ENCODE results near the gene MFRP.

Gene MFRP

GRCh38 chr11:119377112-119377901 is 30.8 kb upstream of the MFRP start:
- DNase-seq, result no peak
- Mint-ChIP-seq H3K27me3 (peaks cover 41% of the 10 kb centered on the region), H3K9me3 (no peaks in the 10 kb centered on the region), H3K36me3 (no peaks in the 10 kb centered on the region), H3K4me1 (peaks cover 17% of the 10 kb centered on the region), H3K27ac (no peak overlapping the region), H3K4me3 (no peak overlapping the region)
- CTCF ChIA-PET, result interaction anchor here (1.4 to 17.7 kb wide), 5 partner anchors 9 to 39 kb away, joined by 4 to 184 read pairs (median 5); no protein-coding TSS in a partner anchor

DNA sequence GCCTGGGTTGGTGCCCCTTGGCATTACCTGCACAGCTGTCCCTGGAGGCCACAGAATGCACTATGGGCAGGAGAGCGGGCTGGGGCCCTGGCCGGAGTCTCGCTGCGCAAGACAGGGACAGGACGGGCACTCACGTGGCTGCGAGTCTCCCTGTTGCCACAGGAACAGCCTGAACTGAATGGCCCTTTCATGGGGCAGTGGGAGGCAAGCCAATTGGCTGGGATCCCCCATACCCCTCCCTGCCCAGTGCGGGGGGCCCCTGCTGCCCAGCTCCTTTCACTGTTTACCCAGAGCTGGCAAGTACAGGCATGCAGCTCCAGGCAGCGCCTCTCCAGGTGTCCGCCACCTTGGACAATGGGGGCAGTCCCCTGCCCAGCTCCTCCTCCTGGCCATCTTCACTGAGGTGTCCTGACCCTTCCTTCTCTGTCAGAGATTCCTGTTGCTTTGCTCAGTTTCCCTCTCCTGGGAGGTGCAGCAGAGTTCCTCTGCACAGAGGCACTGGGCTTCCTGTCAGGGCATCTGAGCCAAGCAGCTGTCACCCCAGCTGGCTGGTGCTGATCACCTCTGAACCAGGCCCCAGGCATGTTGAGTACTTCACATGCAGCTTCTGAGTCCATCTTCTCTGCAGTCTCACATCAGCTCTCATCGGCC is 29.8 kb upstream of the MFRP start:
- H3K27ac Mint-ChIP-seq, result no peak overlapping the region
- CTCF ChIA-PET, result interaction anchor here (1.2 to 17.7 kb wide), 8 partner anchors 8 to 38 kb away, joined by 3 to 184 read pairs (median 4); no protein-coding TSS in a partner anchor
- H3K4me3 Mint-ChIP-seq, result no peak overlapping the region
- no peaks in the 10 kb centered on the region for H3K9me3 Mint-ChIP-seq
- no peak for DNase-seq
- peaks cover 17% of the 10 kb centered on the region for H3K4me1 Mint-ChIP-seq
- no peaks in the 10 kb centered on the region for H3K36me3 Mint-ChIP-seq
- peaks cover 36% of the 10 kb centered on the region for H3K27me3 Mint-ChIP-seq

- Mint-ChIP-seq H3K27ac (no peak overlapping the region), H3K4me1 (peaks cover 10% of the 10 kb centered on the region), H3K27me3 (peaks cover 36% of the 10 kb centered on the region), H3K9me3 (no peaks in the 10 kb centered on the region), H3K4me3 (no peak overlapping the region), H3K36me3 (no peaks in the 10 kb centered on the region)
- CTCF ChIA-PET, result interaction anchor here (0.7 to 17.7 kb wide), 14 partner anchors 8 to 99 kb away, joined by 3 to 184 read pairs (median 4); no protein-coding TSS in a partner anchor
- DNase-seq, result no peak
Observed at GRCh38 chr11:119375337-119376196, 29.1 kb upstream of the MFRP start.

DNA sequence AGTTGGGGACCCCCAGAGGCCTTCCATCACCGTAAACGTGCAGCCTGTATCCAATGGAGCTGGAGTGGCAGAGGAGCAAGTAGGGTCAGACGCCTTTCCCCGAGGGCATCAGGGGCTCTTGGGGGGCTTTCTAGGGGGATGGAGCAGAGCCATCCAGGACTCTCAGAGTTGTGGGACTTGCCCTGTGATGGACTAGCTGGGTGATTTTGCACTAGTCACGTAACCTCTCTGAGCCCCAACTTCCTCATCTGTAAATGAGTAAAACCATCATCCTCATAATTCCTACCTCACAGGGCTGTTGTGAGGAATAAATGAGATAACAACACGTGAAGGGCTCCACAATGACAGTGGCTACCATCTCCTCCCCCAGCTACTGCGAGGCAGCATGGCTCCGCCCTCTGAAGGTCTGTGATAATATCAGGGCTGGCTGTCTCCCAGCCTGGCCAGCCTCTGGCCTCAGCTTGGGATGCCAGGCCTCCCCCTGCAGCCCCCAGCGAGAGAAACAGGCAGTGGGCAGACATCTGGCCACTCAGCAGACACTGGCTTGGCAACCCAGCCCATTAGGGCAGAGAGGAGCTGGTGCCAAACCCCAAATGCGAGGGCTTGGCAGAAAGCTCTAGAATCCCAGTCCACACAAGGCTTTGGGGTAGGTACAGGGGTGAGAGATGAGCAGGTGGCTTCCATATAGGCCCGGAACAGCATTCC is 28.3 kb upstream of the MFRP start:
- Mint-ChIP-seq H3K4me1 (peaks cover 9% of the 10 kb centered on the region), H3K27ac (no peak overlapping the region), H3K9me3 (no peaks in the 10 kb centered on the region), H3K36me3 (no peaks in the 10 kb centered on the region), H3K4me3 (no peak overlapping the region), H3K27me3 (peaks cover 37% of the 10 kb centered on the region)
- DNase-seq, result no peak
- CTCF ChIA-PET, result interaction anchor here (1.2 to 17.7 kb wide), 9 partner anchors 9 to 96 kb away, joined by 3 to 184 read pairs (median 6); no protein-coding TSS in a partner anchor

DNA sequence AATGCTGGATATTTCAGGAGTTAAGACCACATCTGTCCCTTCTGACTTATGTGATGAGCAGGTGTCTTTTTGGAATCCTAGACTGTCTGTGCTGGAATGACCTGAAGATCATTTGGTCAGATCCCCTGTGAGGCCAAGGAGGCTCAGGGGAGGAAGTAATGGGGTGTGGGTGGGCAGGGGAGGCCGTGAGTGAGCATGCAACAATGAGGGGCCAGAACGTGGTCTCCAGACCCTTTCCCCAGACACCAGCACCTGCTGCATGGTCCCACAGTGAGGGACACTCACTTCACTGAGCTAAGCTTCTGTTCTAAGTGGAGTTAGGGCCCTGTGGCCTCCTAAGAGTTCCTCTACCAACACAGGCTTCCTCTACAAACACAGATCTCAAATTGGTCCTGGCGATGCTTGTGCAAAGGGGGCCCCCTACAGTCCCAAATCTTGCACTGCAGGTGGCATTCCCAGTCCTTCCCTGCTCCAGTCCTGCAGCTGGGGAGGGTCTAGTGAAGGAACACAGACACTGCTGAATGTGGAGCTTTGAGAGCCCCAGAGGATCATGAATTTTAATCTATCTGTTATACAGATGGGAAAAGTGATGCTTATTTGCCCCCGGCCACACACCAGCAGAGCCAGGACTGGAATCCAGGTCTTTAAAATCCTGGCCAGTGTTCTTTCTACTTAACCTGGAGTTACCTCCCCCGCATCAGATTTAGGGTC is 27.6 kb upstream of the MFRP start:
- Mint-ChIP-seq H3K36me3 (no peaks in the 10 kb centered on the region), H3K4me1 (peaks cover 9% of the 10 kb centered on the region), H3K9me3 (no peaks in the 10 kb centered on the region), H3K27ac (no peak overlapping the region), H3K4me3 (no peak overlapping the region), H3K27me3 (peaks cover 37% of the 10 kb centered on the region)
- CTCF ChIA-PET, result interaction anchor here (1.2 to 17.7 kb wide), 10 partner anchors 9 to 97 kb away, joined by 3 to 184 read pairs (median 7); no protein-coding TSS in a partner anchor
- peak; percentile 63 for DNase-seq

DNA sequence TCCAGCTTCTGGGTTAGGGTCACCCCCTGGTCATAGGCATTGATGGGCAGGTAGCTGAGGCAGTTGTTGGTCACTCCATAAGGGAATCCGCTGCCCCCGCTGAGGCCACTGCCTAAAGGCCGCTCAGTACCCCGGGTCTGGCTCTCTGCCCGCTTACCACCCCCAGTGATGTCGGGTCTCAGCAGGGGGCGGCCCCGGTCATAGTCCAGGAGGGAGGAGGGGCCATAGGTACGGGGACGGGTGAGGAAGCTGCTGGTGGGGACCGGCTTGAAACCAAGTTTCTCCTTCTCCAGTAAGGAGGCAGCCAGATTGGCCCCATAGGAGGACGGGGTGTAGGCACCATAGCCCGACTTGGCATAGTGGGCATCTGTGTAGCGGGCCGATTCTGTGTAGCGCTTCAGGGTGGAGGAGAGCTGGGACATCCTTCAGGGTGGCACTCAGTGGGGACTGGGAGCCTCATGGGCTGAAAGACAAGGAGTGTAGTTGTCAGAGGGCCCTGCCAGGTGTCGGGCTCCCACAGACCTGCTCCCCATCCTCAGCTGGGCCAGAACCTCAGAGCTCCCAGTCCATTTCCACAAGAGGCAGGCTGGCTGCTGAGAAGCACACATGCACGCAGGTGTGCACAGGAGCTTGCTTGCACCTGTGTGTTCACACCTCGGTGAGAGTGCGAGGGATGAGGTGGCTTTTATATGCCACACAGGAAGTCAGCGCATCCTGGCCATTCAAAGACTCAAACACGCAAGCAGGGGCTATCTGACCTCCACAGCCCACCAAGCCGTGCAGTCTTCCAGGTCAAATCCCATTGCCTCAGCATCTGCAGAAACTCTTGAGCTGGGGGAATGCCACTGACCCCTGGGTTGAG is 26.8 kb upstream of the MFRP start:
- CTCF ChIA-PET, result interaction anchor here (0.6 to 17.7 kb wide), 10 partner anchors 9 to 995 kb away, joined by 3 to 184 read pairs (median 7); no protein-coding TSS in a partner anchor
- Mint-ChIP-seq H3K27ac (no peak overlapping the region), H3K36me3 (no peaks in the 10 kb centered on the region), H3K27me3 (peaks cover 37% of the 10 kb centered on the region), H3K9me3 (no peaks in the 10 kb centered on the region), H3K4me3 (no peak overlapping the region), H3K4me1 (peaks cover 9% of the 10 kb centered on the region)
- DNase-seq, result no peak

DNA sequence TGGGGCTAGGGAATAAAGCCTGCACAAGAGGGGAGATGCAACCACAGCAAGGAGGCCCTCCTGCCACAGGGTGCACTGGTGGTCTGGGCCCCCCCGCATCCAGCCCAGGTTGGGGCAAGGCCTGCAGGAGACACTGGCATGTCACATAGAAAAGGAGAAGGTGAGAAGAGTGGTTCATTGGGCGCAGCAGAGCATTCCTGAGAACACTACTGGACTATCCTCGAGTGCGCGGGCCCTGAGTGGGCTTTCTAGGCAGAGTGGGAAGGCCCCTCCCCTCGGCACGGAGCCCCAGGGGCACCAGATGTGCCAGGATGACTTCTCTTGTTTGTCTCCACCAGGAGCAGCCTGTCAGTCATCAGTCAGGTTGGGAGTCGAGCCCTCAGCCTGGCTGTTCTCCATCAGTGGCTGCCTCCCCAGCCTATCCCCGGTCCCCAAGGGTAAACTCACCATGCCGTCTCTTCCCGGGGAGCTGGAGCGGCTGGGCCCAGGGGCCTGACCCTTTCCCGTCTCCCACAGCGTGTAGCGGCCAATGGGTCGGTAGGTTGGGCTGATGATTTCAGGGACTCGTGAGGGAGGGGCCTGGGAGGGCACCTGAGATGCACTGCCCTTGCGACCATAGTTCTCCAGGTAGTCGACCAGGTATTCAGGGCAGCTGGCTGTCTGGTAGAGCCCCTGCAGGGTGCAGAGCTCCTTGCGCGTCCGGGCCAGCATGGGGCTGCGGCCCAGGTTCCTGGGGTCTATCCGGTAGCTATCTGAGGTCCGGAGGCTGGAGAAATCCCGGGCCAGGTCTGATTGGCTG is 26.0 kb upstream of the MFRP start:
- H3K9me3 Mint-ChIP-seq, result no peaks in the 10 kb centered on the region
- H3K4me3 Mint-ChIP-seq, result no peak overlapping the region
- H3K27ac Mint-ChIP-seq, result no peak overlapping the region
- DNase-seq, result no peak
- no peaks in the 10 kb centered on the region for H3K36me3 Mint-ChIP-seq
- CTCF ChIA-PET, result interaction anchor here (1.0 to 17.7 kb wide), 8 partner anchors 8 to 102 kb away, joined by 3 to 184 read pairs (median 8); no protein-coding TSS in a partner anchor
- peaks cover 43% of the 10 kb centered on the region for H3K27me3 Mint-ChIP-seq
- H3K4me1 Mint-ChIP-seq, result peaks cover 9% of the 10 kb centered on the region

GRCh38 chr11:119371778-119372182 is 25.3 kb upstream of the MFRP start:
- CTCF ChIA-PET, result interaction anchor here (1.5 to 17.7 kb wide), 3 partner anchors 10 to 15 kb away, joined by 6 to 184 read pairs (median 8); partner anchors contain the start of gene USP2
- no peaks in the 10 kb centered on the region for H3K9me3 Mint-ChIP-seq
- no peak overlapping the region for H3K4me3 Mint-ChIP-seq
- peaks cover 9% of the 10 kb centered on the region for H3K4me1 Mint-ChIP-seq
- no peak overlapping the region for H3K27ac Mint-ChIP-seq
- H3K36me3 Mint-ChIP-seq, result no peaks in the 10 kb centered on the region
- H3K27me3 Mint-ChIP-seq, result peaks cover 50% of the 10 kb centered on the region
- DNase-seq, result no peak

DNA sequence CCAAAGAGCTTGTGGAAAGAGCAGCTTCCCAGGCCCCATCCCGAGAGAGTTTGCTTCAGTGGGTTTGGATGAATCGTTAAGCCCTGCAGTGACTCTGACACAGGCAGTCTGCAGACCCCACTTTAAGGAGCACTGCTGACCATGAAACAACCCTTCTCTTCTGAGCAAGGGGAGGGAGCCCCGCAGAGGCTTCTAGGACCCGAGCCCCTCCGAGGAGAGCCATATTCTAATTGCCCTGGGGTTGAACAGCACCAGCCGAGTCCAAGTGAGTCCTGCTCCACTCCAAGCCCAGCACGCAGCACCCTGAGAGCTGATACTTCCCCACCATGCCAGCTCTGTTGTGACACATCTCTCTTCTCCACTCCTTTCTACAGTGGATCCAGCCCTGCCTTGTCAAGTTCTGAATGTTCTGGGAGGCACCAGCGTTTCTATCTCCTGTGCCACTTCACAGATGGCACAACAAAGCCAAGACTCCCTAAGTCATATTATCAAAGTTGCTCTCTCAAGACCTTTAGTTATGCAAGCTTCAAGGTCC is 24.6 kb upstream of the MFRP start:
- Mint-ChIP-seq H3K36me3 (no peaks in the 10 kb centered on the region), H3K27me3 (peaks cover 51% of the 10 kb centered on the region), H3K27ac (no peak overlapping the region), H3K9me3 (no peaks in the 10 kb centered on the region), H3K4me3 (no peak overlapping the region), H3K4me1 (peaks cover 9% of the 10 kb centered on the region)
- CTCF ChIA-PET, result interaction anchor here (0.5 to 17.7 kb wide), 5 partner anchors 9 to 173 kb away, joined by 3 to 184 read pairs (median 6); partner anchors contain the start of gene USP2
- no peak for DNase-seq

DNA sequence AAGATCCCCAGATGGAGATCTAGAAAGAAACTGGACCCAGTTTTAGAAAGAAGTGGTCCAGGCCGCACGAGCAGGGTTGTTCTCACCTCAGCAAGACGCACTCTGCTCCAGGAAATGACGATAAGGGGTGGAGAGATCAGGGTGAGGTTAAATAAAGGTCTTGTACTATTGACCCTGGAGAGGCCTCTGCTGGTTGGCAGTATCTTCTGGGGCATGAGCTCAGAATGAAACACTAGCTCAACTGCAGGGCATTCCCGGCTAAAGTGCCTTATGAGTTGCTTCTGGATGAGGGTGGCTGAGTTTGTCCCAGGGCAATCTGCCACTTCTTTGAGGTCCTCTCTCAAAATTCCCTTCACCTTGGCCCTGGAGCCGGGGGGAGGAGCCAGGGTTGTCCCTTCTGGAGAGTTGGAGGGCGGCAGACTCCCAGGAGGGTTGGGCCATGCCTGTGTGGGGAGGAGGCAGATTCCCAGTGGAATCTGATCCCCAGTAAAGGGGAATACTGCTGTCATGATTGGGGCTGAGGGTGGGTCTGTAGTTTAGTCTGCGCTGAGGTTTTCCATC is 24.1 kb upstream of the MFRP start:
- no peak overlapping the region for H3K27ac Mint-ChIP-seq
- CTCF ChIA-PET, result interaction anchor here (0.5 to 17.7 kb wide), 6 partner anchors 8 to 173 kb away, joined by 3 to 184 read pairs (median 6); partner anchors contain the start of gene USP2
- peaks cover 9% of the 10 kb centered on the region for H3K4me1 Mint-ChIP-seq
- H3K27me3 Mint-ChIP-seq, result peaks cover 51% of the 10 kb centered on the region
- H3K9me3 Mint-ChIP-seq, result no peaks in the 10 kb centered on the region
- no peak overlapping the region for H3K4me3 Mint-ChIP-seq
- no peak for DNase-seq
- no peaks in the 10 kb centered on the region for H3K36me3 Mint-ChIP-seq

Measured in activated naive CD4-positive, alpha-beta T cell treated with anti-CD3 and anti-CD28 coated beads, Interleukin-2, amount 10 ng/mL, durations not matched to agents 7 days and 5 days (primary cell).